HCT116 (cell line): ENCODE data around the gene CTNNA2.

ENCODE experiments used
- SIN3A ChIP-seq: IDR thresholded peaks from 2 replicates; pipeline ENCODE4 v1.6.1; 2012; ENCODE audit warnings: low read depth
- TF ChIP-seq, protein P1 (sequence below), 3 experiments: fragments of 200-600 bp in 1 of 3; sonication (generic) in 1 of 3; IDR thresholded peaks in 2 of 3; conservative IDR thresholded peaks in 1 of 3; 2 replicates each; pipeline ENCODE4 v1.5.1; 2012 to 2017; ENCODE audit warnings: low read depth in 2 of 3, low read length in 2 of 3, antibody characterized with exemption in 1 of 3, borderline replicate concordance in 1 of 3, control low read depth in 1 of 3, mild to moderate bottlenecking in 1 of 3, mixed read lengths in 1 of 3, mixed run types in 1 of 3, moderate library complexity in 1 of 3; ENCODE audit not compliant: insufficient read depth in 1 of 3
- TF ChIP-seq, protein P2 (sequence below): IDR thresholded peaks from 2 replicates; pipeline ENCODE4 v1.6.1; 2012

DNA sequence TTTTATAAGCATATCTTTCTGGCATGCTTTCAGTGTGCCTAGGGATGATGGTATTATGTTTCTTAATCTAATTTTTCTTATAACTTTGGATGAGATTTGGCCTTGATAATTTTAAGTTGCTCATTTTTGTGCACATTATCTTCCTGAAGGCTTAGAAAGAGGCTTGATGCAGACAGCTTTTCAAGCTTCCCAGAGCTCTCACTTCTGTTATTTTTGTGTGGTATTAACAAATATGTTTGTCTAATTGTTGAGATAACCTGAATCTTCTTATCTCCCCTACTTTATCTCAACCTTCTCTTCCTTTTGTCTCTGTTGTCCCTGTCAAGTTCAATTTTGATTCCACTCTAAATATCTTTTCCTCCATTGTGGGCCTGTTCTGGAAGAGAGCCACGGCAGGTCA, 904.9 kb downstream of the CTNNA2 start:
- TF ChIP-seq, protein P1, sequence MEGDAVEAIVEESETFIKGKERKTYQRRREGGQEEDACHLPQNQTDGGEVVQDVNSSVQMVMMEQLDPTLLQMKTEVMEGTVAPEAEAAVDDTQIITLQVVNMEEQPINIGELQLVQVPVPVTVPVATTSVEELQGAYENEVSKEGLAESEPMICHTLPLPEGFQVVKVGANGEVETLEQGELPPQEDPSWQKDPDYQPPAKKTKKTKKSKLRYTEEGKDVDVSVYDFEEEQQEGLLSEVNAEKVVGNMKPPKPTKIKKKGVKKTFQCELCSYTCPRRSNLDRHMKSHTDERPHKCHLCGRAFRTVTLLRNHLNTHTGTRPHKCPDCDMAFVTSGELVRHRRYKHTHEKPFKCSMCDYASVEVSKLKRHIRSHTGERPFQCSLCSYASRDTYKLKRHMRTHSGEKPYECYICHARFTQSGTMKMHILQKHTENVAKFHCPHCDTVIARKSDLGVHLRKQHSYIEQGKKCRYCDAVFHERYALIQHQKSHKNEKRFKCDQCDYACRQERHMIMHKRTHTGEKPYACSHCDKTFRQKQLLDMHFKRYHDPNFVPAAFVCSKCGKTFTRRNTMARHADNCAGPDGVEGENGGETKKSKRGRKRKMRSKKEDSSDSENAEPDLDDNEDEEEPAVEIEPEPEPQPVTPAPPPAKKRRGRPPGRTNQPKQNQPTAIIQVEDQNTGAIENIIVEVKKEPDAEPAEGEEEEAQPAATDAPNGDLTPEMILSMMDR (IDR thresholded peaks at IDR 0.05 in 2 of 3, conservative IDR thresholded peaks at IDR 0.05 in 1 of 3; ENCODE audit: borderline replicate concordance in 1 of 3, insufficient read depth in 1 of 3, low read depth in 2 of 3, low read length in 2 of 3), result no peak
- TF ChIP-seq SIN3A, result no peak
- TF ChIP-seq, protein P2, sequence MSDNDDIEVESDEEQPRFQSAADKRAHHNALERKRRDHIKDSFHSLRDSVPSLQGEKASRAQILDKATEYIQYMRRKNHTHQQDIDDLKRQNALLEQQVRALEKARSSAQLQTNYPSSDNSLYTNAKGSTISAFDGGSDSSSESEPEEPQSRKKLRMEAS, result no peak
